ENCODE data around the gene SEMA4C.

DNA sequence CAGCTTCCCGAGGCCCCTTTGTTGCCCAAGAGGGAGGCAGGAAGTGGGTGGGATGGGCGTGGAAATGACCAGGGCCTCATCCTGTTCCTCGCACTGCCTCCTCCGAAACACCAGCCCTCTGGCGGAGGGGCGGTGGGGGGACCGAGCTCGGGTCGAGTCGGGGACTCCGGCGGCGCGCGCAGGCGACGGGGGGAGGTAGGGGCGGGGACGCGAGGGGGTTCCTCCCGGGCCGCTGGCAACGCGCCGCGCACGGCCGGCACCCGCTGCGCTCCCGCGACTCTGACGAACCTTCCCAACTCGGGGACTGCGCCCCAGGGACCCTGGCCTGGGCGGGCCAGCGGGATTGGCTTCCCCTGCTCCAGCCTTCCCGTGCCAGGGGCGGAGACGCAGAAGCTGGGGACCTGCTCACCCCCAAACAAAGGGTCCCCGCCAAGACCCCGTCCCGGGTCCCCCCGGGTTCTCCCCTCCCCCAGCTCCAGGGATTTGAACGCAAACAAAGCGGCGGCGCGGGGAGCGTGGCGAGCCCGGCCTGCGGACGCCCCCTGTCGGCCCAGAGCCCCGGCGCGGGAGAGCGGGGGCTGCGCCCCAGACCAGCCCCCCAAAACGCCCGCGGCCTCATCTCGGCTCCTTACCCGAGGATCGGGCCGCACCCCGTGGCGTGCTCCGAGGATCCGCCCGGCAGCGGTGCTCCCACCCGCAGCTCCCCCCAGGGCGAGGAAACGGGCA lies 1.2 kb downstream of the SEMA4C start:
- TF ChIP-seq, protein P1, sequence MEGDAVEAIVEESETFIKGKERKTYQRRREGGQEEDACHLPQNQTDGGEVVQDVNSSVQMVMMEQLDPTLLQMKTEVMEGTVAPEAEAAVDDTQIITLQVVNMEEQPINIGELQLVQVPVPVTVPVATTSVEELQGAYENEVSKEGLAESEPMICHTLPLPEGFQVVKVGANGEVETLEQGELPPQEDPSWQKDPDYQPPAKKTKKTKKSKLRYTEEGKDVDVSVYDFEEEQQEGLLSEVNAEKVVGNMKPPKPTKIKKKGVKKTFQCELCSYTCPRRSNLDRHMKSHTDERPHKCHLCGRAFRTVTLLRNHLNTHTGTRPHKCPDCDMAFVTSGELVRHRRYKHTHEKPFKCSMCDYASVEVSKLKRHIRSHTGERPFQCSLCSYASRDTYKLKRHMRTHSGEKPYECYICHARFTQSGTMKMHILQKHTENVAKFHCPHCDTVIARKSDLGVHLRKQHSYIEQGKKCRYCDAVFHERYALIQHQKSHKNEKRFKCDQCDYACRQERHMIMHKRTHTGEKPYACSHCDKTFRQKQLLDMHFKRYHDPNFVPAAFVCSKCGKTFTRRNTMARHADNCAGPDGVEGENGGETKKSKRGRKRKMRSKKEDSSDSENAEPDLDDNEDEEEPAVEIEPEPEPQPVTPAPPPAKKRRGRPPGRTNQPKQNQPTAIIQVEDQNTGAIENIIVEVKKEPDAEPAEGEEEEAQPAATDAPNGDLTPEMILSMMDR (IDR thresholded peaks at IDR 0.05), result peak; percentile 30 to 82 (median 64)
- peak in 1 of 2 donors; percentile 40 for TF ChIP-seq POLR2A (IDR thresholded peaks at IDR 0.05)

Measured in heart left ventricle (tissue), 13 donors.